ENCODE results near the gene KIF2A. TPM values are rescaled to one million over a fixed set of nuclear protein-coding genes. Genes with fewer than 3 reads are reported as not detected.

Gene KIF2A
- polyA plus RNA-seq, 1 donor (not counting 4 experiments of a cell fraction or from before 2014, with no cell fraction given) = 34.8 TPM

GRCh38 chr5:62386824-62387223, 80.8 kb downstream of the KIF2A start:
- Histone ChIP-seq H3K27ac (ENCODE audit: control insufficient read depth, insufficient read depth, low read length) (no peak overlapping the region), H3K79me2 (ENCODE audit: control insufficient read depth, insufficient read depth, low read length) (no peaks in the 10 kb centered on the region), H3K9me3 (ENCODE audit: control insufficient read depth, low read depth, low read length) (no peaks in the 10 kb centered on the region), H3K4me3 (ENCODE audit: control insufficient read depth in 2 of 3, extremely low read depth in 1 of 3, insufficient read depth in 2 of 3, low read depth in 1 of 3, low read length in 3 of 3) (no peak overlapping the region), H4K20me1 (ENCODE audit: control insufficient read depth, extremely low read depth, insufficient read depth, low read length) (peaks cover 2% of the 10 kb centered on the region), H3K4me1 (ENCODE audit: control insufficient read depth, extremely low read depth, insufficient read depth, low read length) (peaks cover 19% of the 10 kb centered on the region), H2AFZ (ENCODE audit: control insufficient read depth, low read length) (no peak overlapping the region), H3K9me1 (ENCODE audit: control insufficient read depth, extremely low read depth, insufficient read depth, low read length) (no peaks in the 10 kb centered on the region), H3K27me3 (ENCODE audit: control insufficient read depth, extremely low read depth, insufficient read depth, low read length) (no peaks in the 10 kb centered on the region), H3K9ac (ENCODE audit: control insufficient read depth, extremely low read depth, insufficient read depth, low read length) (no peak overlapping the region), H3K4me2 (ENCODE audit: control insufficient read depth, extremely low read depth, insufficient read depth, low read depth, low read length) (no peak overlapping the region), H3K36me3 (ENCODE audit: control insufficient read depth in 2 of 2, extremely low read depth in 1 of 2, insufficient read depth in 2 of 2, low read length in 2 of 2) (peaks cover 7 to 16% of the 10 kb centered on the region in 2 experiments)
- DNase-seq (ENCODE audit: low read depth, low spot score) = no peak
- dilution Hi-C loops (cut with MboI; ENCODE audit: extremely low pct_ligation_motif_present, low sequenced_read_pairs) = no loop called here
- TF ChIP-seq EZH2 (IDR thresholded peaks at IDR 0.05; ENCODE audit: low read length) (no peak), CTCF (optimal IDR thresholded peaks at IDR 0.05 in 1 of 3, IDR thresholded peaks at IDR 0.05 in 1 of 3, conservative IDR thresholded peaks at IDR 0.05 in 1 of 3; ENCODE audit: extremely low read depth in 1 of 3, insufficient read depth in 2 of 3, low read length in 3 of 3) (no peak)
- FAIRE-seq = no peak

DNA sequence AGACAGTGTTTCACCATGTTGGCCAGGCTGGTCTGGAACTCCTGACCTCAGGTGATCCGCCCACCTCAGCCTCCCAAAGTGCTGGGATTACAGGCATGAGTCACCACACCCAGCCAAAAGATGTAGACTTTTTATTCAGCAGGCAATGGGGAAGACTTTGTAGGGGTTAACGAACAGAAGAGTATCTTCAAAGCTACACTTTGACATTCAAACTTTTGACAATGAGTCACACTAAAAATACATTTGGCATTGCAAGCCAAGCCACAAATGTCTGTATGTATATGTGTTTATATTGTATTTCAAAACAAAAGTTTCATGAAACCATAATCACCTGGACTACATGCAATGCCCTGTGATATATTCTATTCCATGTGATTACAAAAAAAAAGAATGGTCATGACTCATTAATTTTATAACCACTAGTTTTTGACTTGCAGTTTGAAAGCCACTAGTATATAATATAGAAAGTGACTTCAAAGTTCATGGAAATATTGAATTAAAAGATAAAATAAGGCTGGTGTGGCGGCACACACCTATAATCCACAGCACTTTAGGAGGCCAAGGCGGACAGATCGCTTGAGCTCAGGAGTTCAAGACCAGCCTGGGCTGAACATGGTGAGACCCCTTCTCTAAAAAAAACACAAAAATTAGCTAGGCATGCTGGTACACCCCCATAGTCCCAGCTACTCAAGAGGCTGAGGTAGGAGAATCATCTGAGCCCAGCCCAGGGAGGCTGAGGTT, 89.4 kb downstream of the KIF2A start:
- Histone ChIP-seq H3K79me2 (ENCODE audit: control insufficient read depth, insufficient read depth, low read length) (no peaks in the 10 kb centered on the region), H3K9me3 (ENCODE audit: control insufficient read depth, low read depth, low read length) (no peaks in the 10 kb centered on the region), H3K4me2 (ENCODE audit: control insufficient read depth, extremely low read depth, insufficient read depth, low read depth, low read length) (no peak overlapping the region), H2AFZ (ENCODE audit: control insufficient read depth, low read length) (no peak overlapping the region), H3K9ac (ENCODE audit: control insufficient read depth, extremely low read depth, insufficient read depth, low read length) (no peak overlapping the region), H4K20me1 (ENCODE audit: control insufficient read depth, extremely low read depth, insufficient read depth, low read length) (no peaks in the 10 kb centered on the region), H3K9me1 (ENCODE audit: control insufficient read depth, extremely low read depth, insufficient read depth, low read length) (no peaks in the 10 kb centered on the region), H3K4me3 (ENCODE audit: control insufficient read depth in 2 of 3, extremely low read depth in 1 of 3, insufficient read depth in 2 of 3, low read depth in 1 of 3, low read length in 3 of 3) (no peak overlapping the region), H3K27me3 (ENCODE audit: control insufficient read depth, extremely low read depth, insufficient read depth, low read length) (no peaks in the 10 kb centered on the region), H3K4me1 (ENCODE audit: control insufficient read depth, extremely low read depth, insufficient read depth, low read length) (no peaks in the 10 kb centered on the region), H3K27ac (ENCODE audit: control insufficient read depth, insufficient read depth, low read length) (no peak overlapping the region), H3K36me3 (ENCODE audit: control insufficient read depth in 2 of 2, extremely low read depth in 1 of 2, insufficient read depth in 2 of 2, low read length in 2 of 2) (peaks cover 10 to 27% of the 10 kb centered on the region in 2 experiments)
- FAIRE-seq (no peak), DNase-seq (ENCODE audit: low read depth, low spot score) (no peak)
- TF ChIP-seq EZH2 (IDR thresholded peaks at IDR 0.05; ENCODE audit: low read length) = no peak
- TF ChIP-seq CTCF (optimal IDR thresholded peaks at IDR 0.05 in 1 of 3, IDR thresholded peaks at IDR 0.05 in 1 of 3, conservative IDR thresholded peaks at IDR 0.05 in 1 of 3; ENCODE audit: extremely low read depth in 1 of 3, insufficient read depth in 2 of 3, low read length in 3 of 3) = no peak
- dilution Hi-C loops (cut with MboI; ENCODE audit: extremely low pct_ligation_motif_present, low sequenced_read_pairs) = no loop called here
